Inflammatory macrophage treated with lipopolysaccharide for 1 hour (primary cell): ENCODE measurements around the gene C1GALT1.
"Not testable (repeated sequence)": the region's sequence is repeated elsewhere in the genome, so short reads cannot be mapped to it uniquely, and the experiment has no call there.

Source experiments
- DNase-seq, 2 donors: peaks; one replicate each; pipeline ENCODE4 v3.0.0-alpha.2; 2020 to 2022

C1GALT1 gene

DNA sequence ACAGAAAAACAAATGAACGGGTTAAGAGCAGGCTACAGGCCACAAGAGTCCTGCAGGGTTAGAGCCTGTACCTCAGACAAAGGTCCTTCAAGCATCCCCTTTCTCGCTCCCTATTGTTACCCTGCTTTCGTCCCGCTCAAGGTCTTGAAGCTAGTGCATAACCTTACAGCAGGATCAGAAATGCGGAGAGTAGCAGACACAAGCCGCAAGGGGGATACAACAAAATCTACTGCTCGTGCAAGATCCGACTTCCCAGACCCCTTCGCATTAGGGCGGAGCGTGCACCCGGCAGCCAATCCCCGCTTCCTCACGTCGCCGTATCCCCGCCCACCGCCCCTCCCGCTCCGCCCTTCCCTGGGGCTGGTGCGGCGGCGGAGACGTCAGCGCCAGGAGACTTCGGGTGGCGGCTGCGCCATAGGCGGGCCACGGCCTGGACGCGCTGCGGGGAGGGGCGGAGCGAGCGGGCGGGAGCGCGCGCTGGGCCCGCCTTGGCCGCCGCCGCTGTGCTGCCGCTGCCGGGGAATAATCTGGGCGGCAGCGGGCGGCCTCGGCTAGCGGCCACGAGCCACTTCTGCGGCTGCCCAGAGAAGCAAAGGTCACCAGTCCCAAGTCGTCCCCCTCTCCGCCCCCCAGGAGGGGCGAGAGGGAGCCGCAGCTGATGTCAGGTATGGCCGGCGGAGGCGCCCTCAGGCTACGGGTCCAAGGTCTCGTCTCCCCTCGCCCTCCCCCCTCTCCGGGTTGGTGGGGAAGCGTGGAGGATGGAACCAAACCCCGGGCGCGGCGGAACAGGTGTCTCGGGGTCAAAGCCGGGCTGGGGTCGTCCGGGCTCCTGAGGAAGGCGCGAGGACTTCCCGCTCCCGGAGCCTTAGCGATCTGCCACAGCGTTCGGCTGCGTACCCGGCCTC, at the start of gene C1GALT1:
TSS of gene C1GALT1 (plus strand) at position 389 of the 905 bp plus-strand sequence. CDS start 51,776 bp downstream, outside the sequence.
- peak; percentile 94 to 96 for DNase-seq

DNA sequence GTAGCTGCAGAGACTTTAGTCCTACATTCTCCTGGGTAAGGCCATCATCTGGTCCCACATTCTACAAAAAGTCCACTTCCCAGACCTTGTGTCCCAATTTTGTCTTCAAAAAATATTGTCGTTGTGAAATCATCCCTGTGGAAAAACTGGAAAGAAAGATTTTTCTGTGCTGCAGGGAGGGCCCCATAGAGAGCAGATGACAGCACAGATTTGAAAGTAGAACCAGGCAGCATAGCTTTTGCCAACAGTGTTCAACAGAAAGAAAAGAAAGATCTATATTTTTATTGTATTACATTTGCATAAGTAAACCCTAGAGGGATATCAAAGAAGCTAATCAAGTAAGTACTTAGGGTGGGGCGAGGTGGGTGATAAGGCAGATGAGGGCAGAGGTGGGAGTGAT, 48.3 kb upstream of the C1GALT1 start:
- DNase-seq = no peak

DNA sequence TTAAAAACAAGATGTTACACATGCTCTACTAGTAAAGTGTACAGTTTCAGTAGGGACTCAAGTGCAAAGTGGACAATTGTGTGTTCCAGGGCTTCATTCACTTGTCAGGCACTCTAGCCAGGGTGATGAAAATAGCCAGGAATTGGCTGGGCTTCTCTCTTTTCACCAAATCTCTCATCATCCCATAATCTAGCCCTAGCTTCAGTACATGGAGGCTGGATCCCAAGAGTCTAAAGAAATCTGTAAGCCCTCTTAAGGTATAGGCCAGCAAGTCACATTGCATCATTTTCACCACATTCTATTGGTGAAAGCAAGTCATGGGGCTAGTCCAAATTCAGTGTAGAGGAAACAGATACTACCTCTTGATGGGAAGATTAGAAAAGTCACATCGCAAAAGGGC, 47.3 kb upstream of the C1GALT1 start:
- no peak for DNase-seq

DNA sequence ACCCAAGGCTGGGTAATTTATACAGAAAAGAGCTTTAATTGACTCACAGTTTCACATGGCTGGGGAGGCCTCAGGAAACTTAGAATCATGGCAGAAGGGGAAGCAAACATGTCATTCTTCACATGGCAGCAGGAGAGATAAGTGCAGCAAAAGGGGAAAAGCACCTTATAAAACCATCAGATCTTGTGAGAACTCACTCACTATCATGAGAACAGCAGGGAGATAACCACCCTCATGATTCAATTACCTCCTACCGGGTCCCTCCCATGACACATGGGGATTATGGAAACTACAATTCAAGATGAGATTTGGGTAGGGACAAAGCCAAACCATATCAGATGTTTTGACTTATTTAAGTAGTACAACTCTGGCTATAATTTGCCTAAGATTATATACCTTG, 46.4 kb upstream of the C1GALT1 start:
- DNase-seq = not testable (repeated sequence)

DNA sequence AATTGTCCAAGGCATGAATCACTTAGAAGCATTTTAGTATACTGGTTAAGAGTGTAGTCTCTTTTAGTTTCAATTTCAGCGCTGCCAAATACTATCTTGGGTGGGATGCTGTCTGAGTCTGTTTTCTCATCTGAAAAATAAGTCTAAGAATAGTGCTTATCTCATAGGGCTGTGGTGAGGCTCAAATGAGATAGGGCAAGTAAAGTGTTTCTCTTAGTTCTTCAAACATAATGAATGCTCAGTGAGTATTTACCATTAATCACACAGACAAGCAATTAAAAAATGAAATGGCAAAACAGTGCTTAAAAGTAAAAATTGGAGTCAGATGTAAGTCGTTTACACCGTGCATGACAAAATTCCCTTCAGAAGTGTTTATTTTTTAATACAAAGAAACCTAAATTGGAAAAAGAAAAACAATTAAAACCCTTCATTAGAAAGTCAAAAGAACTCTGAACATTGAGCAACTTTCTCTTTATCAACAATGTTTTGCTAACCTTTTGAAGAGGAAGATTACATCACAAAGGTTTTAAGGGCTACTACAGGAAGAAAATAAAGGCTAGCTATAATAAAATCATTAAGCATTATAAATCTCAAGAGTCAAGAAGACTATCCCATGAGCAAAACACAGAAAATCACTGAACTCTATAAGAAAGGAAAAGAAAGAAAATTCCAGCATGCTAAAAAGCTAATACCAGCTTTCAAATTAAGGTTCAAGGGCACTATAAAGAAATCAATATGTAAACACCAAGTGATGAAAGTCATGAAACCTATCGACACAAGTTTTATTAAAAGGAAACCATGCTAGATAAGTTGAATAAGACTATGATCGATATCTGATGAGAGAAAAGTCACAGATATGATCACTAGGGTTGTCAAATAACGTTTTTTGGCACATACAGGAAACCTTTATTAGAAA, 45.6 kb upstream of the C1GALT1 start:
- DNase-seq = no peak

DNA sequence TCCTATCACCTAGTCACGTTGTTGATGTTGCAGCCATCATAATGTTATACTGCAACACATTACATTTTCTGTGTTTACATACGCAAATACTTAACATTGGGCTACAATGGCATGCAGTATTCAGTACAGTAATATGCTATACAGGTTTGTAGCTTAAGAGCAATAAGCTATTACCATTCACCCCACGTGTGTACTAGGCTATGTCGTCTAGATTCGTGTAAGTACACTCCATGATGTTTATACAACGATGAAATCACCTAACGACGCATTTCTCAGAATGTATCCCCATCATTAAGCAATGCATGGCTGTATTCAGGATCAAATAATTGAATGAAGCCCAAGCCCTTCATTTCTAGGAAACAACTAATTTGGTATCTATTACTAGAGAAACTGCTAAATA, 43.4 kb upstream of the C1GALT1 start:
- DNase-seq = no peak

DNA sequence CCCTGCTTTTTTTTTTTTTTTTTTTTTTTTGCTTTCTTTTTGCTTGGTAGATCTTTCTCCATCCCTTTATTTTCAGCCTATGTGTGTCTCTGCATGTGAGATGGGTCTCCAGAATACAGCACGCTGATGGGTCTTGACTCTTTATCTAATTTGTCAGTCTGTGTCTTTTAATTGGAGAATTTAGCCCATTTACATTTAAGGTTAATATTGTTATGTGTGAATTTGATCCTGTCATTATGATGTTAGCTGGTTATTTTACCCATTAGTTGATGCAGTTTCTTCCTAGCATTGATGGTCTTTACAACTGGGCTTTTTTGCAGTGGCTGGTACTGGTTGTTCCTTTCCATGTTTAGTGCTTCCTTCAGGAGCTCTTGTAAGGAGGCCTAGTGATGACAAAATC, 38.9 kb upstream of the C1GALT1 start:
- not testable (repeated sequence) for DNase-seq

DNA sequence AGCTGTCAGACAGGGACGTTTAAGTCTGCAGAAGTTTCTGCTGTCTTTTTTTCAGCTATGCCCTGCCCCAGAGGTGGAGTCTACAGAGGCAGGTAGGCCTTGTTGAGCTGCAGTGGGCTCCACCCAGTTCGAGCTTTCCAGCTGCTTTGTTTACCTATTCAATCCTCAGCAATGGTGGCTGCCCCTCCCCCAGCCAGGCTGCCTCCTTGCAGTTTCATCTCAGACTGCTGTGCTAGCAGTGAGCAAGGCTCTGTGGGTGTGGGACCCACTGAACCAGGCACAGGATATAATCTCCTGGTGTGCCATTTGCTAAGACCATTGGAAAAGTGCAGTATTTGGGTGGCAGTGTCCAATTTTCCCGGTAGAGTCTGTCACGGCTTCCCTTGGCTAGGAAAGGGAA, 37.2 kb upstream of the C1GALT1 start:
- DNase-seq = not testable (repeated sequence)

DNA sequence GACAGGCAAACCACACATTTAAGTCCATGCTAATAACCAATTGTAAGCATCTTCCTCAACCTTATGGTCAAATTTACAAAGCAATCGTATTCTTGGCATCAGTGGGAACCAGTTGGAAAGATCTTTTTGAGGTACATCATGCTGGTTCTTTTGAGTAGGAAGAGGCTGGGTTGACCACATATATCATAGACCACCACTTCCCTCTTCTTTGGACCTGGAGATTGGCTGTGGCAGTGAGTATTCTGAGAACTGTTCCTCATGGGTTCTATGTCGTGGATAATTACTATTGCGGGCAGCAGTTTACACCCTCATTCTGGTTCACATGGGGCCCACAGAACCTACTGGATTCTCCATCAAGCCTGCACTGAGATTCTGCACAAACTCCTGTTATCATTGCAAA, 35.5 kb upstream of the C1GALT1 start:
- DNase-seq = peak in 1 of 2 donors; percentile 13

DNA sequence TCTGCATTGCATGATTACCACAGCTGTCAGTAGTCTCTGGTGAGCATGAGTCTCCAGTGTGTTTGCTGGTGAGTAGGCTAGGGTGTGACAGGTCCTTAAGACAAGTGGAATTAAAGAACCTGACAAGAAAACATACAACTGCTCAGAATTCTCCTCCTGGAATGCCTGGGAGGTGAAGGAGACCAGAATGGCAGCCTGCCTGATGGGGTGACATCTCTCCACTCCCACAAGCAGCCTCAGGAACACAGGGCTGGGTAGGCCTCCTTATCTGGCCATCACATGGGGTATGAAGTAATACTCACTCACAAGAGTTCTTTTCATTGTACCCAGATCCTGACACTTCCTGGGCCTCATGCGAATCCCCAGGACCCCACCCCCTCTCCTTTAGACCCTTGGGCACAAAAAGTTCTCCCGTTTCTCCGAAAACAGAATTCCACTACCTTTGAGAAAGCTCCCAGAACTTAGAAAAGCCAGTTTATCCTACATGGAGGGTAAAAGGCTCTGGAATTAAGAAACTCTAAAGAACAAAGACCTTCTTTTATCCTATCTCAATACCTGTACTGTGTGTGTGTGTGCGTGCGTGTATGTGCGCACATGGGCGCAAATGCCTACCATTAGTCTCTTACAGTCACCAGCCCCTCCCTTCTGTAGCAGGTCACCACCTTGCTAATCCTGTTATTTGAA, 33.4 kb upstream of the C1GALT1 start:
- no peak for DNase-seq

DNA sequence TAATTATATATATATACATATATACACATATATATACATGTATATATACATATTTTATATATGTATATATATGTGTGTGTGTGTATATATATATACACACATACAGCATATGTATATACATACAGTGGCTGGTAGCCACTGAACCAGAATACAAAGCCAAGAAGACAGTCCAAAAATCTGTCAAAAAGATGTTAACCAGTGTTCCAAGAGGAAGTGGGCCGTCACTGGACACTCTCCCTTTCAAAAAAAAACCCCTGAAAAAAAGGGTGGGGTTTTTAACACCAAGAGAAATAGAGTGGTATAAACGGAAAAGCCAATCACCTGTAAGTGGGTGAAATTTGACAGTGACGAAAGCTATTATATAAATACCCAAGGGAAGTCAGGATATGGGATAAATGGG, 31.1 kb upstream of the C1GALT1 start:
- no peak for DNase-seq

DNA sequence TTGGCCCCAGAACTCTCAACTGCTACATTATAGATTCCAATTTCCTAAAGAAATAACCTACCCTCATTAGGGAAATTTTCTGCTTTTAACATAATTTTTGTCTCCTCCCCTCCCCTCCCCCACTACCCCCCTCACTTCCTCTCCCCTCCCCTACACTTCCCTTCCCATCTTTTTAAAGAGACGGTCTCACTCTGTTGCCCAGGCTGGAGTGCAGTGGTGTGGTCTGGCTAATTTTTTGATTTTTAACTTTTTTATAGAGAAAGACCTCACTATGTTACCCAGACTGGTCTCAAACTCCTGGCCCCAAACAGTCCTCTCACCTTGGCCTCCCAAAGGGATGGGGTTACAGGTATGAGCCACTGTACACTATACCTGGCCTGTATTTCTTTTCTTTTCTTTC, 30.5 kb upstream of the C1GALT1 start:
- no peak for DNase-seq

DNA sequence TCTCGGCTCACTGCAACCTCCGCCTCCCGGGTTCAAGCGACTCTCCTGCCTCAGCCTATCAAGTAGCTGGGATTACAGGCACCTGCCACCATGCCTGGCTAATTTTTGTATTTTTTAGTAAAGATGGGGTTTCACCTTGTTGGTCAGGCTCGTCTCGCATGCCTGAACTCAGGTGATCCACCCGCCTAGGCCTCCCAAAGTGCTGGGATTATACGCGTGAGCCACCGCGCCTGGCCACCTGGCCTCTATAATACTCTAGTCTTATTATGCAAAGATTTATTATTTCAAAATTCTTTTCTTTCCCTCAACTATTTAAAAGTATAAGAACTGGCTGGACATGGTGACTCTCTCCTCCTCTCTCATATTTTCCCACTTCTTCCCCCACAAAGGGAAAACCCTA, 30.0 kb upstream of the C1GALT1 start:
- DNase-seq = no peak

DNA sequence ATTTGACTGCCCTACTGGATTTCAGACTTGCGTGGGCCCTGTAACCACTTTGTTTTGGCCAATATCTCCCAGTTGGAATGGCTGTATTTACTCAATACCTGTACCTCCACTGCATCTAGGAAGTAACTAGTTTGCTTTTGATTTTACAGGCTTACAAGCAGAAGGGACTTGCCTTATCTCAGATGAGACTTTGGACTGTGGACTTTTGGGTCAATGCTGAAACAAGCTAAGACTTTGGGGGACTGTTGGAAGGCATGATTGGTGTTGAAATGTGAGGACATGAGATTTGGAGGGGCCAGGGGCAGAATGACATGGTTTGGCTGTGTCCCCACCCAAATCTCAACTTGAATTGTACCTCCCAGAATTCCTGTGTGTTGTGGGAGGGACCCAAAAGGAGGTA, 28.0 kb upstream of the C1GALT1 start:
- DNase-seq = not testable (repeated sequence)

DNA sequence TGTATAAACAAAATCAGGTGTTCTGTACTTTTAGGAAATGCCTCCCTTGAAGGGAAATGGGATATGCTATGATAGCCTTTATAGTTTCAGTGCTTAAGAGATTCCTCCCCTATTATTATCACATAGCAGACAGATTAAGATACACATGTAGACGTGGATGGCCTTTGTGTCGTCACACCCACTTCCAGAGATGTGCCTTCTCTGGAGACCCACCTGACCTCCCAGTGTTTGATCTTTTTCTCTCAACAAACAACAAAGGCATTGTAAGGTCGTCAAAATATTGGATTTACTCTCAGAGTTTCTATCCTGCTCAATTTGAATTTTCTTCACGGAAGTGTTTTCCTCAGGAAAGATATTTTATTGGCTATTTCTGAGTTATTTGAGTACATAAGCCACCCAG, 25.7 kb upstream of the C1GALT1 start:
- DNase-seq = no peak

DNA sequence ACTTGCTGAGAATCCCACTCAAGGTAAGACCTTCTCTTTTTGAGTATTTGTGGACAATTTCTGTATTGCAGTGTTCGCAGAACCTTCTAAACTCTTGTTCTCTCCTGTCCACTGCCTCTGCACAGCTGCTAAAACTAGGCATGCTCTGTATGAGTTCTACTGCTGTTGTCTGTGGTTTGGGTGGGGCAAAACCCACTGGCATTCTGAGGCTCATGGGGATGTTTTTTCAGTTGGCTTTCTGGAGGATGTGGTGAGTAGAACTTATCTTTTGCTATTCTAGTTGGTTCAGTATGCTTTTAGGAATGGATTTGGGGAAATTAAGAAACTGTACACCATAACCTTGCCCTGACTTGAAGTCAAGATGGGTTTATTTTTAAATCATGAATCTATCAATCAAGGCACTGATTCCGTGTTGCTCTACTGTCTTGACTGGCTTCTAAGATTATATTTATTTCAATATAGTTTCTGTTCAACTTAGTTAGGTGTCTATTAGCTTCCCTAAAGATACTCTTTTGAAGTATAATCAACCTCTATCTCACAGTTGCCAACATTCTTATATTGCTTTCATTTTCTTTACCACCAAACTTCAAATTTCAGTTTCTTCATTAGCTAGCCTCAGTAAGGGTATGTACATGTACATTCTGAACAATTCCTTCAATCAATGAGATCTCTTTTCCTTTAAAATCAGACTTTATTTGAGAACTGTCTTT, 25.0 kb upstream of the C1GALT1 start:
- DNase-seq = peak in 1 of 2 donors; percentile 7

DNA sequence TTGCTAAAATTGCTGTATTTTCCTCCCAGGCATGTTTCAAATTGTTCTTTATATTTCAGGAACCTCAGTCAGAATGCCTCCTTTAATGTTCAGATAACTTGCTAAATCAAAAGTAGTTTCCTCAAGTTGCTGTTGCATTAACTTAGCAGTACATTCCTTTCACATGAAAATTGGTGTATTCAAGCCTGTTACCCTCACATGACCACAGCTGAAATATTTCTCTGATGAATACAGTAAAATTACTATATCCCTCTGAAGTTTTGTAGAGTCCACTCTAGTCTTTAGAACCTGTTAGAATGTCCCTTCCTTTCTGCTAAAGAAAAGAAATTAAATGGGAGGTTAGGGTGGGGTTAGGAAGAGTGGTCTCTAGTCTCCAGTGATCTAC, 24.5 kb upstream of the C1GALT1 start:
- no peak for DNase-seq

DNA sequence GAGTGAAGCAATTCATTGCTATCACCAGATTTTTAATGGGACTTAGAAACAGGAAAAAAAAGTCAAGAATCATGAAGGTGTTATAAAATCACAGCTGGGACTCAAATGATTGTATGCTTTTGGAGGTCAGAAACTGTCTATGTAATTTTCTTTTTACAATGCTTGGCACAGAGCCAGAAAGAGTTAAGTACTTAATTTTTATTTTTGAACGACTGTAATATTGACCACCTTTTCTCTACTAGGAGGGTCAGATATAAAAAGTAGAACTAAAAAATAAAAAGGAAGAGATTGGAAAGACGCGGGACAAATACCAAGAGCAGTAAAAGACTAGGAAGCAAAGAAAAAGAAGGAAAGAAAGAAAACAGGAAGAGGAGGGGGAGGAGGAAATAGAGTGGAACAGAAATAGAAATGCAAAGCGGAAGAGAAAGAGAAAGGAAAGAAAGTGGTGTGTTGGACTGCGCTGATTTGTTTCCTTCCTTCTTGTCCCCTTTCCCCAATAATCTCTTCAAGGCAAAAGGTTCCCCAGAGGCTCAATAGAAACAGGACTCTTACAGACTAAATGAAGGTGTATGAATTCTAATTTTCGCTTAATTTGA, 23.2 kb upstream of the C1GALT1 start:
- DNase-seq = peak in 1 of 2 donors; percentile 23

DNA sequence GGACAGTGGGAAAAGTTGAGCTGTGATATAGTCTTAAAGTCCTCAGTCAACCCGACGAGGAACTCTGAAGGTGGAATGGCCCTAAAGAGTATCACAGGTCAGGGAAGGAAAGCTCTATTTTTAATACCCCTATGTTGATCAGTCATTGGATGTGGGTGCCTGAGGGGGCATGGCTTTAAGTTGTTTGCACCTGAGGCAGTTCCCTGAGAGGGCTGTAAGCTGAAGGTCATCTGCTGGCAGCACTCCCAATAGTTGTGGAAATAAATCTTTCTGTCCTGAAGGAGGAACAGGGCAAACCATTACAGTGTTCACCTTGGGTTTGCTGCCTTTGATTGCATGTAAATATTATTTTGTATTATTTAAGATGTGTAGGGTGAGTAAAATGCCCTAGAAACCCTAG, 17.8 kb upstream of the C1GALT1 start:
- no peak for DNase-seq

DNA sequence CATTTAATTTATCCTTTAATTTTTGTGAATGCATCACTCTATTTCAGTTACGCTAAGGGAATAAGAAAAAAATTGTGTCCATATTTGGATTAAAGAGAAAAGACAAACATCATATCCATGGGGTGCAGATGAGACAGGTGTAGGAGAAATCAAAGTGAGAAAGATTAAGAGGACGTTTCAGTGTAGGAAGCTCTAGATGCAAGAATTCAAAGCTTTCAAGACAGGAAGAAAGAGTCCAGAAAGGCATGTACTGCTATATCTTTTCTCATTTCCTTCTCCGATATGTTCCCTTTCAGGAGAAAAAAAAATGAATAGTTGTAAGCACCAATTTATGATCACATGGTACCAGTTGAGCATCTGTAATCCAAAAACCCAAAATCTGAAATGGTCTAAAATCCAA, 17.0 kb upstream of the C1GALT1 start:
- no peak for DNase-seq

DNA sequence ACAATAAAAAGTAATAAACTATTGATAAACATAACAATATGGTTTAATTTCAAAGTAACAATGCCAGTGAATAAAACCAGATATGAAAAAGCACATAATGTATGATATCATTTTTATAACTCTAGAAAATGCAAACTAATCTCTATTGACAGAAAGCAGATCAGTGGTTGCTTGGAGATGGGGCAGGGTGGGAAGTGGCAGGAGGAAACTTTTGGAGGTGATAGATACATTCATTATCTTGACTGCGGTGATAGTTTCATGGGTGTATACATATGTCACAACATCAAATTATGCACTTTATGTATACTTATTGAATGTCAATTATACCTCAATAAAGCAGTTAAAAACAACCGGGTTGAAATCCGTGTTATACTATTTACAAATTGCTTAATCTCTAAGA, 16.0 kb upstream of the C1GALT1 start:
- no peak for DNase-seq

DNA sequence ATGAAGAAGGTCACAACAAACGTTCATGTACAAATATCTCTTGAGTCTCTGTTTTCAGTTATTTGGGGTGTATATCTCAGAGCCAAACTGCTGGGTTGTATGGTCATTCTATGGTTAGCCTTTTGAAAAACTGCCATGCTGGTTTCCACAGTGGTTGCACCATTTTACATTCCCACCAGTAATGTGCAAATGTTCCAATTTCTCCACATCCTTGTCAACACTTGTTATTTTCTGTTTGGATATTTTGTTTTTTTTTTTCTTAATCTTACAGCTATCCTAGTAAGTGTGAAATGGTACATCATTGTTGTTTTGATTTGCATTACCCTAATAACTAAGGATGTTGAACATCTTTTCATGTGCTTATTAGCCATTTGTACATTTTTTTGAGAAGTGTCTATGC, 13.0 kb upstream of the C1GALT1 start:
- DNase-seq = no peak
